MG63 (cell line): Measurements from ENCODE around the gene ZNF487. TPM values are rescaled to one million over a fixed set of nuclear protein-coding genes. Genes with fewer than 3 reads are reported as not detected.
"Not testable (repeated sequence)": the region's sequence is repeated elsewhere in the genome, so short reads cannot be mapped to it uniquely, and the experiment has no call there.

Source experiments
- DNase-seq: peaks from one replicate; pipeline ENCODE4 v3.0.0-alpha.2; 2020
- H3K27me3 ChIP-seq: fragments of 250-450 bp; sonication (Bioruptor Pico); 2 replicates; pipeline ENCODE4 v1.5.1; 2020; ENCODE audit warnings: mild to moderate bottlenecking, moderate library complexity
- H3K36me3 ChIP-seq: fragments of 250-450 bp; sonication (Bioruptor Pico); 2 replicates; pipeline ENCODE4 v1.5.1; 2020; ENCODE audit warnings: mild to moderate bottlenecking, moderate library complexity
- H3K4me3 ChIP-seq: fragments of 250-450 bp; sonication (Bioruptor Pico); 2 replicates; pipeline ENCODE4 v1.5.1; 2020; ENCODE audit warnings: mild to moderate bottlenecking, moderate library complexity
- H3K9me3 ChIP-seq: fragments of 250-450 bp; sonication (Bioruptor Pico); 2 replicates; pipeline ENCODE4 v1.5.1; 2020; ENCODE audit warnings: mild to moderate bottlenecking, moderate library complexity
- total RNA-seq: library from RNA; depleted of rRNA; stranded (reverse); fragments of >200 nt; shearing (Covaris generic); gene quantifications from 2 replicates; pipeline ENCODE4 v1.2.3, GENCODE V29; 2014; ENCODE audit warnings: low replicate concordance

The ZNF487 gene
- total RNA-seq, 1 experiment from 2014 or later, result 5.4 TPM

DNA sequence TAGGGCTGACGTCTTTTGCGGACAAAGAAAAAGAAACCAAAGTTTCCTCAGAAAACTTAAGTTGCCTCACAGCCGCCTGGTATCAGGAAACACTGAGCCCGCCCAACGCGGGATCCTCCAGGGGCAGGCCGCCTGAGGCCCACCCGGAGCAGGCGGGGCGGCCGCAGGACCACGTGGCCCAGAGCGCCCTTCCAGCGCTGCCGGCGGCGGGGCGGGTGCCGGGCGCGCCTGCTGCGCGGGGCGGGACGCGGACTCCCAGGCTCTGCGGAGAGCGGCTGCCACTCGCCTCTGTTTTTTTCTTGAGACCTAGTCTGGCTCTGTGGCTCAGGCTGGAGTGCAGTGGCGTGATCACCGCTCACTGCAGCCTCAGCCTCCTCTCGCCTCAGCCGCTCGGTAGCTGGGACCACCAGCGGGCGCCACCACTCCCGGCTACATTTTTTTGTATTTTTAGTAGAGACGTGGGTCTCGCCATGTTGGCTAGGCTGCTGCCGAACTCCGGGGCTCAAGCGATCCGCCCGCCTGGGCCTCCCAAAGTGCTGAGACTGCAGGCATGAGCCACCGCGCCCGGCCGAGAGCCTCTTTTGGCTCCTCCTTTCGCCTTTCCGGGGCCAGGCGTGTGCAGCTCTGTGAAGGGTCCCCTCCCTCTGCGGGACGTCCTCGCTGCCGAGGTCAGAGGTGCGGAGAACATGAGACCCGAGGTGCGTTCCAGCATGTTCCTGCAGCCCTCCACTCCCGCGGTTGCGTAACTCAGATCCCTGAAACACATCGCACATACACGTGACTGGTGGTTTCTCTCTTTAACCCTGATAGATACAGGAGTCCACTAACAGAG lies 16.3 kb upstream of the ZNF487 start:
- peak; percentile 92 for DNase-seq
- Histone ChIP-seq H3K4me3 (peak overlapping the region; percentile 59), H3K9me3 (no peaks in the 10 kb centered on the region), H3K36me3 (no peaks in the 10 kb centered on the region), H3K27me3 (no peaks in the 10 kb centered on the region)

DNA sequence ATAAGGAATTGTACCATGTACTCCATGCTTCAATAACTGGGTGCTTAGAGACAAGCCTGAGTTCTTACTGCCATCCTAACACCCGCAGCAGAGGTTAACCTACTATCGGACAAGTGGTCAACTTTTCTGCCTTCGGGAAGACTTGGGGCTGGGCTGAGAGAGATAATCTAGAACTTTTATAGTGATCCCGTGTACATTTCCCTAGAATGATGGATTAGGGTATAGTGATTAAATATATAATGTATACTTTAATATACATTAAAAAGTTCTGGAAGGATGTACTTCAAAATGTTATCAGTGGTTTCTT lies 15.8 kb upstream of the ZNF487 start:
- Histone ChIP-seq H3K4me3 (peak overlapping the region; percentile 59), H3K9me3 (no peaks in the 10 kb centered on the region), H3K27me3 (no peaks in the 10 kb centered on the region), H3K36me3 (no peaks in the 10 kb centered on the region)
- DNase-seq, result no peak

DNA sequence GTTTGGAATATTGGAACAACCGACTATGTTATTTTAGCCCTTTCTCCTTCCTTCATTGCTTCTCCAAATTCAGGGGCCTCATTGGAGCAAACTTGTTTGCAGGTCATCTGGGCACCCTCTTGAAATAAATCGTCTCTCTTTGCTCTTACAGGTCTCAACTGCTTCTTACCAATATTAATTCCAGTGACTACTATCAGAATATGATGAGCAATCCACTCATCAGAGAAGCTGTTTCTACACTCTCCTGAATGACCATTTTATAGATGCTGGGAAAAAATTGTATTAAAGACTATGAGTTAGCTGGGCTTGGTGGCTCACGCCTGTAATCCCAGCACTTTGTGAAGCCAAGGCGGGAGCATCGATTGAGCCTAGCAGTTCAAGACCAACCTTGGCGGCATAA lies 15.4 kb upstream of the ZNF487 start:
- H3K36me3 ChIP-seq, result no peaks in the 10 kb centered on the region
- H3K4me3 ChIP-seq, result peak overlapping the region; percentile 59

DNA sequence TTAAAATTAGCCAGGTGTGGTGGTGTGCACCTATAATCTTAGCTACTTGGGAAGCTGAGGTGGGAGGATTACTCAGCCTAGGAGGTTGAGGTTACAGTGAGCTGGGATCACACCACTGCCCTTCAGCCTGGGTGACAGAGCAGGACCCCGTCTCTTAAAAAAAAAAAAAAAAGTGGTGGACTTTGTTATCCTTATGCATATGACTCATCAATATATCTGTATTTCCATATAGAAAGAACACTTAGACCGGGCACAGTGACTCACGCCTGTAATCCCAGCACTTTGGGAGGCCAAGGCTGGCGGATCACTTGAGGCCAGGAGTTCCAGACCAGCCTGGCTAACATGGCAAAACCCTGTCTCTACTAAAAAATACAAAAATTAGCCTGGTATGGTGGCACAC lies 15.0 kb upstream of the ZNF487 start:
- H3K27me3 ChIP-seq, H3K9me3 ChIP-seq, H3K36me3 ChIP-seq, H3K4me3 ChIP-seq: not testable (repeated sequence)
- peak; percentile 34 for DNase-seq

More for the DNA sequence above, 15.4 kb upstream of the ZNF487 start:
- Histone ChIP-seq H3K9me3 (no peaks in the 10 kb centered on the region), H3K27me3 (no peaks in the 10 kb centered on the region)
- DNase-seq, result no peak

DNA sequence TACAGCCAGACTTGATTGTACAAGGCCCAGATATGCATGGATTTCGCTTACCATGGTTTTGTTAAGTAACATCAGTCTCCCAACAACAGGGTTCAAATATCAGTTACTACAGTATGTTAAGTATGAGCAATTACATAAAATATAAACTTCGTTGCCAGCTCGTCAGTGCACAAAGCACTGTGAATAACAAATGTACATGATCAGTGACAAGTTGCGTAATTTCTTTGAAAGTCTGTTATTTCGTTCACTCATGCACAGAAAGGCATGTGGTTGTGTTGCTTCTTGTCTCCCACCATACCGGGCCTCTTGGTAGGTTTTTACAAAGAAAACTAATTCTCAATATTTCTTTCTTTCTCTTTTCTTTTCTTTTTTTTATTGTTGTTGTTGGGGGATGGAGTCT lies 12.5 kb upstream of the ZNF487 start:
- H3K9me3 ChIP-seq, result no peaks in the 10 kb centered on the region
- no peak for DNase-seq
- no peaks in the 10 kb centered on the region for H3K27me3 ChIP-seq
- H3K36me3 ChIP-seq, result no peaks in the 10 kb centered on the region
- H3K4me3 ChIP-seq, result no peak overlapping the region

DNA sequence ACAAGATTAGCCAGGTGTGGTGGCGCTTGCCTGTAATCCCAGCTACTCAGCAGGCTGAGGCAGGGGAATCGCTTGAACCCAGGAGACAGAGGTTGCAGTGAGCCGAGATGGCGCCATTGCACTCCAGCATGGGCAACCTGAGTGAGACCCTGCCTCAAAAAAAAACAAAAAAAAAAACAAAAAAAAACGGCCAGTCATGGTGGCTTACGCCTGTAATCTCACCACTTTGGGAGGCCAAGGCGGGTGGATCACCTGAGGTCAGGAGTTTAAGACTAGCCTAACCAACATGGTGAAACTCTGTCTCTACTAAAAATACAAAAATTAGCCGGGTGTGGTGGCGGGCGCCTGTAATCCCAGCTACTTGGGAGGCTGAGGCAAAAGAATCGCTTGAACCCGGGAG lies 10.4 kb upstream of the ZNF487 start:
- not testable (repeated sequence) for DNase-seq, H3K27me3 ChIP-seq, H3K4me3 ChIP-seq, H3K9me3 ChIP-seq, H3K36me3 ChIP-seq

DNA sequence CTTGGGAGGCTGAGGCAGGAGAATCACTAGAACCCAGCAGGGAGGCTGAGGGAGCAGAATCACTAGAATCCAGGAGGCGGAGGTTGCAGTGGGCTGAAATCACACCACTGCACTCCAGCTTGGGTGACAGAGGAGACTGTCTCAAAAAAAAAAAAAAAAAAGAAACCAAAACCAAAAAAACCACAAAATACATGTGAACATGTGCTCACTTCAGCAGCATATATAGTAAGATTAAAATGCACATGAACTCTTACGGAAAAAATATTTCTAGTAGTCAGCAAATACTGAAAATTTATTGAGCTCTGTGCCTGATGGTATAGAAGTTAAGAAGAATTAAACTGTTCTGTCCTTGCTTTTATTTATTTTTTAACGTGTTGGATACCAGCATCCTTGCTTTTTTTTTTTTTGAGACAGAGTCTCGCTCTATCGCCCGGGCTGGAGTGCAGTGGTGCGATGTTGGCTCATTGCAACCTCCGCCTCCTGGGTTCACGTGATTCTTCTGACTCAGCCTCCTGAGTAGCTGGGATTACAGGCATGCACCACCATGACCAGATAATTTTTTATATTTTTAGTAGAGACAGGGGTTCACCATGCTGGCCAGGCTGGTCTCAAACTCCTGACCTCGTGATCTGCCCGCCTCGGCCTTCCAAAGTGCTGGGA lies 9.6 kb upstream of the ZNF487 start:
- H3K4me3 ChIP-seq, result no peak overlapping the region
- H3K27me3 ChIP-seq, result no peaks in the 10 kb centered on the region
- no peaks in the 10 kb centered on the region for H3K9me3 ChIP-seq
- DNase-seq, result no peak
- no peaks in the 10 kb centered on the region for H3K36me3 ChIP-seq

DNA sequence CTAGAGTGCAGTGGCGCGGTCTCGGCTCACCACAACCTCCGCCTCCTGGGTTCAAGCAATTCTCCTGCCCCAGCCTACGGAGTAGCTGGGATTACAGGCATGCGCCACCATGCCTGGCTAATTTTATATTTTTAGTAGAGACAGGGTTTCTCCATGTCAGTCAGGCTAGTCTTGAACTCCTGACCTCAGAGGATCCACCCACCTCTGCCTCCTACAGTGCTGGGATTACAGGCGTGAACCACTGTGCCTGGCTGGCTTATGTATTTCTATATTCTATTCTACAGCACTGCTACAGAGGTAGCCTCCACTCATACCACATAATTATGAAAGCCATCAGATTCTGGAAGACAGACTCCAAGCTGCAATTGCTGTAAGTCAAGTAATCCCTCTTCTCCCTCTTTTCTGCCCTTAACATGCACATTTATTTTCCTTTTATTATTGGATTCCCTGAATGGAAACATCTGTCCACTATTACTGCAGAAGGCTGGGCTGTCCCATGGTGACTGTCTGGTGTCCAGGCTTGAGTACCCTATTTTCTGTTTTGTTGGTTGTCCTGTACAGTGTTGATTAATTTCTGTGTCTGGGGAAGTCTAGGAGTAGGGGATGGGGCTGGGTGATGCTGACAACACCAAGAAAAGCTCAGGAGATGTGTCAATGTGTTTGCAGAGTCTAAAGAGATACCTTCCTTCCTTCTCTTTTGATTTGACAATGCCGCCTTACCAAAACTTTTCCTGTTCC lies 5.8 kb upstream of the ZNF487 start:
- Histone ChIP-seq H3K4me3 (no peak overlapping the region), H3K27me3 (no peaks in the 10 kb centered on the region), H3K9me3 (no peaks in the 10 kb centered on the region), H3K36me3 (no peaks in the 10 kb centered on the region)
- no peak for DNase-seq

DNA sequence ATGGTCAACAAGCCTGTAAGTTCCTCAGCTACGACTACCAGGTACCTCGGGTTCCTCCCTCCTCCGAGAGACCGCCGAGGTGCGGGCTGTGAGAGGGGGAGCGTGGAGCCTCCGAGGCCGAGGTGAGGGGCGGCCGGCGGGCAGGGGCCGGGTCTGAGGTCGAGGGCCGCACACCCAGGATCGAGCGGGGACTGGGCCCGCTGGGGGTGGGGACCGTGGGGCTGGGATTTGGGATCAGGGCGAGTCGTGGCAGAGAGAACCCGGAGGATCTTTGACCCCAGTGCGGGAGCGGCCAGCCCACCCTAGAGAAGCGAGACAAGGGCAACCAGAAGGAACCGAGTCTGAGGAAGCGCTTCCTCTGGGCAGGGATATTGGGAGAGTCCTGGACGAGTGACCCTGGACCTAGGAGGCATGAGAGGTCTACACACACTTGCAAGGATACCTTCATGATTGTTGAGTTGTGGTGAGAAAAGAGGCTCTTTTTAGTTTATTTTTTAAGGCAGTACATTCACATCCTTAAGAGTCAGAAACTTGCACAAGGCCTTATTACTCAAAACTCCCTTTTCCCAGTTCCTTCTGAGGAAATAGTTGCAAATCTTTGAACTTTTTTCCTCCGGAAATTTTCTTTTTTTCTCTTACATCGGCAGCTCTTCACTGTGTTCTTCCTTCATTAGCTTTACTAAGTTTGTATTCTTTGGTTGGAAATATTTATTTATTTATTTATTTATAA lies 395 bp downstream of the ZNF487 start:
- Histone ChIP-seq H3K36me3 (no peaks in the 10 kb centered on the region), H3K4me3 (peak overlapping the region; percentile 93), H3K9me3 (no peaks in the 10 kb centered on the region), H3K27me3 (no peaks in the 10 kb centered on the region)
- DNase-seq, result no peak

DNA sequence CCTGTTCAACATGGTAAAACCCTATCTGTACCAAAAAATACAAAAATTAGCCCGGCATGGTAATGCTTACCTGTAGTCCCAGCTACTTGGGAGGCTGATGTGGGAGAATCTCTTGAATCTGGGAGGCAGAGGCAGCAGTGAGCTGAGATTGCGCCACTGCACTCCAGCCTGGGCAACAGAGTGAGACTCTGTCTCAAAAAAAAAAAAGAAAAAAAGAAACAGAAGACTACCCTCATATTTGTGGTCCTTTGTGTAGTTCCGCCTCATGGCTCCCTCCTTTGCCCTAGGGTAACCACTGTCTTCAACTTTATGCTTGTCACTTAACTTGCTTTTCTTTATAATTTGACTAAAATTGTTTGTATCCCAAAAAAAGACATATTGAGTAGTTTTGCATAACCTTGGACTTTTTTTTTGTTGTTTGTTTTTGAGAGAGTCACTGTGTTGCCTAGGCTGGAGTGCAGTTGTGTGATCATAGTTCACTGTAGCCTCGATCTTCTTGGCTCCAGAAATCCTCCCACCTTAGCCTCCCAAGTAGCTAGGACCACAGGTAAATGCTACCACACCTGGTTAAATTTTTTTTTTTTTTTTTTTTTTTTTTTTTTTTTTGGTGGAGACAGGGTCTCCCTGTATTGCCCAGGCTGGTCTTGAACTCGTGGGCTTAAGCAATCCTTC lies 3.7 kb downstream of the ZNF487 start:
- H3K36me3 ChIP-seq, result no peaks in the 10 kb centered on the region
- no peaks in the 10 kb centered on the region for H3K9me3 ChIP-seq
- DNase-seq, result no peak
- H3K27me3 ChIP-seq, result no peaks in the 10 kb centered on the region
- H3K4me3 ChIP-seq, result no peak overlapping the region

DNA sequence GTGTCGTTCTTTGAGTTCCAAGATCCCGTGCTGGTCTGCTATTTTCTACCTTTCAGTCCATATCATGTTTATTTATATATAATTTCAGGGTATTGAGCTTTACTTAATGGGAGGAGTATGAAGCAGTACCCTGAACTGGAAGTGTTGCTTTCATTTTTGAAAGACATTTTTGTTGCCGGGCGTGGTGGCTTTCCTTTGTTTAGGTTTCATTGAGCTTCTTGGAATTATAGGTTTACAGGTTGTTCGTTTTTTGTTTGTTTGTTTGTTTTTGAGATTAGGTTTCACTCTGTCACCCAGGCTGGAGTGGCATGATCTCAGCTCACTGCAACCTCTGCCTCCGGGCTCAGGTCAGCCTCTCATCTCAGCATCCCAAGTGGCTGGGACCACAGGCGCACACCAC lies 7.4 kb downstream of the ZNF487 start:
- Histone ChIP-seq H3K27me3 (no peaks in the 10 kb centered on the region), H3K36me3 (no peaks in the 10 kb centered on the region), H3K9me3 (no peaks in the 10 kb centered on the region), H3K4me3 (no peak overlapping the region)
- DNase-seq, result no peak

DNA sequence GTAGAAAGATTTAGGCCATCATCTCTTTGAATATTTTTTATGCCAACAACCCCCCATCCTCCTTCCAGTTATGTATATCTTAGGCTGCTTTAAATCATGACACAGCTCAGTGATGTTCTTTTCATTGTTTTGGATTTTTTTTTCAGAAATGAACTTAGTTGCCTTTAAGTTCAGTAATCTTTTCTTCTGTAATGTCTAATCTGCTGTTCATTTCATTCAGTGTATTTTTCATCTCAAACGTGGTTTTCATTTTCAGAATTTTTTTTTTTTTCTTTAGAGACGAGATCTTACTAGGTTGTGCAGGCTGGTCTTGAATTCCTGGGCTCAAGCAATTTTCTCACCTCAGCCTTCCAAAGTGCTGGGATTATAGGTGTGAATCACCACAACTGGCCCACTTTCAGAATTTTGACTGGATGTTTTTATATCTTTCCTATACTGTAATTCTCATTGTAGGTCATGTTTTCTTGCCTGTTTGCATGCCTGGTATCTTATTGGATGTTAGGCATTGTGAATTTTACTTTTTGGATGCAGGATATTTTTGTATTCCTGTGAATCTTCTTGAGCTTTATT lies 8.1 kb downstream of the ZNF487 start:
- Histone ChIP-seq H3K4me3 (no peak overlapping the region), H3K27me3 (no peaks in the 10 kb centered on the region), H3K9me3 (no peaks in the 10 kb centered on the region), H3K36me3 (no peaks in the 10 kb centered on the region)
- no peak for DNase-seq

DNA sequence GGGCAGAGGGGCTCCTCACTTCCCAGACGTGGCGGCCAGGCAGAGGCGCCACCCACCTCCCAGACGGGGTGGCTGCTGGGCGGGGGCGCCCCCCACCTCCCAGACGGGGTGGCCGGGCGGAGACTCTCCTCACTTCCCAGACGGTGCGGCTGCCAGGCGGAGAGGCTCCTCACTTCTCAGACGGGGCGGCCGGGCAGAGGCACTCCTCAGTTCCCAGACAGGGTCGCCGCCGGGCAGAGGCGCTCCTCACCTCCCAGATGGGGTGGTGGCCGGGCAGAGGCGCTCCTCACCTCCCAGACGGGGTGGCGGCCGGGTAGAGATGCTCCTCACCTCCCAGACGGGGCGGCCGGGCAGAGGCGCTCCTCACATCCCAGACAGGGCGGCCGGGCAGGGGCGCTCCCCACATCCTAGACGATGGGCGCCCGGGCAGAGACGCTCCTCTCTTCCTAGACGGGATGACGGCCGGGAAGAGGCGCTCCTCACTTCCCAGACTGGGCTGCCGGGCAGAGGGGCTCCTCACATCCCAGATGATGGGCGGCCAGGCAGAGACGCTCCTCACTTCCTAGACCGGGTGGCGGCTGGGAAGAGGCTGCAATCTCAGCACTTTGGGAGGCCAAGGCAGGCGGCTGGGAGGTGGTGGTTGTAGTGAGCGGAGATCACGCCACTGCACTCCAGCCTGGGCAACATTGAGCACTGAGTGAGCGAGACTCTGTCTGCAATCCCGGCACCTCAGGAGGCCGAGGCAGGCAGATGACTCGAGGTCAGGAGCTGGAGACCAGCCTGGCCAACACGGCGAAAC lies 9.5 kb downstream of the ZNF487 start:
- not testable (repeated sequence) for H3K36me3 ChIP-seq, H3K4me3 ChIP-seq, DNase-seq, H3K27me3 ChIP-seq, H3K9me3 ChIP-seq

DNA sequence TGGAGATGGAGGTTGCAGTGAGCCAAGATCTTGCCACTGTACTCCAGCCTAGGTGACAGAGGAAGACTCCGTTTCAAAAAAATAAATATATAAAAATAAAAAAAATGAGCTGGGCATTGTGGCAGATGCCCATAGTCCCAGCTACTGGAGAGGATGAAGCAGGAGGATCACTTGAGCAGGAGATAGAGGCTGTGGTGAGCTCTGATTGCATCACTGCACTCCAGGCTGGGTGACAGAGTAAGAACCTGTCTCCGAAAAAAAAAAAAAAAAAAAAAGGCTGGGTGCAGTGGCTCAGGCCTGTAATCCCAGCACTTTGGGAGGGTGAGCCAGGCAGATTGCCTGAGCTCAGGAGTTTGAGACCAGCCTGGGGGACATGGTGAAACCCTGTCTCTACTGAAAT lies 11.8 kb downstream of the ZNF487 start:
- no peaks in the 10 kb centered on the region for H3K27me3 ChIP-seq
- no peak overlapping the region for H3K4me3 ChIP-seq
- no peaks in the 10 kb centered on the region for H3K9me3 ChIP-seq
- no peak for DNase-seq
- H3K36me3 ChIP-seq, result no peaks in the 10 kb centered on the region; the same call in 1 of the 2 replicates

DNA sequence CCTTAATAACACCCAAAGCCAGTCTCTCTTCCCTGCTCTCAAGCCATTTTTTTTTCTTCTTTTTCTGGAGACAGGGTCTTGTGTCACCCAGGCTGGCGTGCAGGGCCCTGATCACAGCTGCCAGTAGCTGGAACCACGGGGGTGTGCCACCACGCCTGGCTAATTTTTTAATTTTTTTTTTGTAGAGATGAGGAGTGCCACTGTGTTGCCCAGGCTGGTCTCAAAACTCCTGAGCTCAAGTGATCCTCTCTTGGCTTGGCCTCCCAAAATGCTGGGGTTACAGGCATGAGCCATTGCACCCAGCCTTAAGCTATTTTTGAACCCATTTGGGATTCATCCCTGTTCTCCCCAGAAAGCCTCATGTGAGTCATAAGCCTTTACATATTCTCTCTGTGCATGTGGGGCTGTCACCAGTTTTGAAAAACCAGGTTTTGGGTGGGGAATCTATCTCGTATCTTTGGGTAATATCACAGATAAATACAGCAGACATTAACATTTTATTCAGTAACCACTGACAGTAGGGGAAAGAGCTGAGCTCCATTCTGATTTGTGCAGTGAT lies 15.5 kb downstream of the ZNF487 start:
- Histone ChIP-seq H3K4me3 (no peak overlapping the region), H3K36me3 (peaks cover 5% of the 10 kb centered on the region), H3K27me3 (no peaks in the 10 kb centered on the region), H3K9me3 (no peaks in the 10 kb centered on the region)
- DNase-seq, result no peak
